ENCODE results near the gene GALNT2. TPM values are rescaled to one million over a fixed set of nuclear protein-coding genes. Genes with fewer than 3 reads are reported as not detected.

Gene GALNT2
- total and polyA plus RNA-seq, 7 donors: 8.4 to 43.8 (median 37.1) TPM

GRCh38 chr1:230330157-230330556 lies 263.1 kb downstream of the GALNT2 start:
- intact Hi-C loops (cut with DNase I): no loop called here
- 91 to 97% methylated on average over 7 of the region's 7 CpGs for WGBS, 2 donors
- no peaks in the 10 kb centered on the region for H3K36me3 ChIP-seq
- TF ChIP-seq, protein P1, sequence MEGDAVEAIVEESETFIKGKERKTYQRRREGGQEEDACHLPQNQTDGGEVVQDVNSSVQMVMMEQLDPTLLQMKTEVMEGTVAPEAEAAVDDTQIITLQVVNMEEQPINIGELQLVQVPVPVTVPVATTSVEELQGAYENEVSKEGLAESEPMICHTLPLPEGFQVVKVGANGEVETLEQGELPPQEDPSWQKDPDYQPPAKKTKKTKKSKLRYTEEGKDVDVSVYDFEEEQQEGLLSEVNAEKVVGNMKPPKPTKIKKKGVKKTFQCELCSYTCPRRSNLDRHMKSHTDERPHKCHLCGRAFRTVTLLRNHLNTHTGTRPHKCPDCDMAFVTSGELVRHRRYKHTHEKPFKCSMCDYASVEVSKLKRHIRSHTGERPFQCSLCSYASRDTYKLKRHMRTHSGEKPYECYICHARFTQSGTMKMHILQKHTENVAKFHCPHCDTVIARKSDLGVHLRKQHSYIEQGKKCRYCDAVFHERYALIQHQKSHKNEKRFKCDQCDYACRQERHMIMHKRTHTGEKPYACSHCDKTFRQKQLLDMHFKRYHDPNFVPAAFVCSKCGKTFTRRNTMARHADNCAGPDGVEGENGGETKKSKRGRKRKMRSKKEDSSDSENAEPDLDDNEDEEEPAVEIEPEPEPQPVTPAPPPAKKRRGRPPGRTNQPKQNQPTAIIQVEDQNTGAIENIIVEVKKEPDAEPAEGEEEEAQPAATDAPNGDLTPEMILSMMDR (IDR thresholded peaks at IDR 0.05): no peak
- TF ChIP-seq POLR2AphosphoS5 (IDR thresholded peaks at IDR 0.05) (no peak), EP300 (IDR thresholded peaks at IDR 0.05) (no peak), POLR2A (IDR thresholded peaks at IDR 0.05) (no peak)
- no peak overlapping the region for H3K4me3 ChIP-seq
- H3K27ac ChIP-seq: no peak overlapping the region
- H3K27me3 ChIP-seq: no peaks in the 10 kb centered on the region
- no peak for DNase-seq
- peaks cover 0 to 10% (median 0%) of the 10 kb centered on the region in 4 donors for H3K4me1 ChIP-seq
- no peaks in the 10 kb centered on the region for H3K9me3 ChIP-seq
